Hepatocyte (in vitro differentiated cells): ENCODE results near the gene COL28A1. TPM values are rescaled to one million over a fixed set of nuclear protein-coding genes. Genes with fewer than 3 reads are reported as not detected.

Experiments
- DNase-seq: peaks from one replicate; pipeline ENCODE4 v3.0.0-alpha.2; 2016; ENCODE audit warnings: low spot score
- H2AFZ ChIP-seq: fragments of 200-600 bp; sonication (generic); 2 replicates; pipeline ENCODE4 v1.6.0; 2016; ENCODE audit warnings: antibody characterized with exemption, mild to moderate bottlenecking
- H3K27ac ChIP-seq: fragments of 200-600 bp; sonication (generic); 2 replicates; pipeline ENCODE4 v1.5.1; 2016; ENCODE audit warnings: mild to moderate bottlenecking
- H3K27me3 ChIP-seq: fragments of 200-600 bp; sonication (generic); 2 replicates; pipeline ENCODE4 v1.6.1; 2016
- H3K36me3 ChIP-seq: fragments of 200-600 bp; sonication (generic); replicated peaks from 2 replicates; pipeline ENCODE4 v1.5.1; 2016; ENCODE audit warnings: low read depth; ENCODE audit not compliant: insufficient read depth
- H3K4me1 ChIP-seq: fragments of 200-600 bp; sonication (generic); 2 replicates; pipeline ENCODE4 v1.5.1; 2016; ENCODE audit warnings: mild to moderate bottlenecking, moderate library complexity; ENCODE audit not compliant: insufficient read depth
- H3K4me2 ChIP-seq: fragments of 200-600 bp; sonication (generic); 2 replicates; pipeline ENCODE4 v1.6.0; 2016
- H3K4me3 ChIP-seq: fragments of 200-600 bp; sonication (generic); 2 replicates; pipeline ENCODE4 v1.5.1; 2016; ENCODE audit warnings: mild to moderate bottlenecking
- H3K79me2 ChIP-seq: fragments of 200-600 bp; sonication (generic); 2 replicates; pipeline ENCODE4 v1.6.0; 2017; ENCODE audit warnings: mild to moderate bottlenecking
- H3K9me2 ChIP-seq: fragments of 200-600 bp; sonication (generic); replicated peaks from 2 replicates; pipeline ENCODE4 v1.6.0; 2017; ENCODE audit warnings: mild to moderate bottlenecking; ENCODE audit not compliant: insufficient read depth
- H3K9me3 ChIP-seq: fragments of 200-600 bp; sonication (generic); 2 replicates; pipeline ENCODE4 v1.5.1; 2016; ENCODE audit warnings: low read depth, mild to moderate bottlenecking
- H4K20me1 ChIP-seq: fragments of 200-600 bp; sonication (generic); 2 replicates; pipeline ENCODE4 v1.6.0; 2016; ENCODE audit warnings: mild to moderate bottlenecking; ENCODE audit not compliant: insufficient read depth, poor library complexity, severe bottlenecking
- EZH2 ChIP-seq: fragments of 200-600 bp; sonication (generic); IDR thresholded peaks from 2 replicates; pipeline ENCODE4 v1.6.1; 2016; ENCODE audit warnings: antibody characterized with exemption, mild to moderate bottlenecking, borderline replicate concordance
- EZH2phosphoT487 ChIP-seq: fragments of 200-600 bp; sonication (generic); IDR thresholded peaks from one replicate; pipeline ENCODE4 v1.6.1; 2018; ENCODE audit warnings: antibody characterized with exemption, mild to moderate bottlenecking, low read depth, moderate library complexity; ENCODE audit not compliant: unreplicated experiment, severe bottlenecking
- WGBS: methylation state at CpG from one replicate; pipeline ENCODE4 v1.1.6; 2016; ENCODE audit warnings: low lambda C conversion rate; ENCODE audit errors: missing lambda C conversion rate; 5-methylcytosine and 5-hydroxymethylcytosine counted together
- polyA plus RNA-seq: library from polyadenylated mRNA; unstranded; fragments of >200 nt; fragmentation: Nextera tagmentation; extraction: Ambion mirVana; gene quantifications from 2 replicates; pipeline ENCODE4 v1.2.1, GENCODE V29; 2016
- total RNA-seq: library from RNA; depleted of rRNA; stranded (reverse); fragments of >200 nt; gene quantifications from 2 replicates; pipeline ENCODE4 v1.2.3, GENCODE V29; 2014
- TF ChIP-seq, protein P1 (sequence below): fragments of 200-600 bp; sonication (generic); IDR thresholded peaks from 2 replicates; pipeline ENCODE4 v1.5.1; 2016; ENCODE audit warnings: antibody characterized with exemption, mild to moderate bottlenecking; ENCODE audit not compliant: poor library complexity

Gene COL28A1
- total and polyA plus RNA-seq, 2 experiments from 2014 or later: 0.28 to 0.47 TPM

- Histone ChIP-seq H3K4me3 (no peak overlapping the region), H4K20me1 (no peaks in the 10 kb centered on the region), H2AFZ (no peak overlapping the region), H3K27ac (no peak overlapping the region), H3K79me2 (no peaks in the 10 kb centered on the region), H3K4me2 (no peak overlapping the region), H3K9me2 (no peaks in the 10 kb centered on the region), H3K27me3 (no peaks in the 10 kb centered on the region), H3K9me3 (no peaks in the 10 kb centered on the region), H3K36me3 (no peaks in the 10 kb centered on the region), H3K4me1 (peaks cover 13% of the 10 kb centered on the region)
- 88% methylated on average over 4 of the region's 4 CpGs for WGBS
- DNase-seq: no peak
- TF ChIP-seq EZH2 (no peak), EZH2phosphoT487 (no peak)
- TF ChIP-seq, protein P1, sequence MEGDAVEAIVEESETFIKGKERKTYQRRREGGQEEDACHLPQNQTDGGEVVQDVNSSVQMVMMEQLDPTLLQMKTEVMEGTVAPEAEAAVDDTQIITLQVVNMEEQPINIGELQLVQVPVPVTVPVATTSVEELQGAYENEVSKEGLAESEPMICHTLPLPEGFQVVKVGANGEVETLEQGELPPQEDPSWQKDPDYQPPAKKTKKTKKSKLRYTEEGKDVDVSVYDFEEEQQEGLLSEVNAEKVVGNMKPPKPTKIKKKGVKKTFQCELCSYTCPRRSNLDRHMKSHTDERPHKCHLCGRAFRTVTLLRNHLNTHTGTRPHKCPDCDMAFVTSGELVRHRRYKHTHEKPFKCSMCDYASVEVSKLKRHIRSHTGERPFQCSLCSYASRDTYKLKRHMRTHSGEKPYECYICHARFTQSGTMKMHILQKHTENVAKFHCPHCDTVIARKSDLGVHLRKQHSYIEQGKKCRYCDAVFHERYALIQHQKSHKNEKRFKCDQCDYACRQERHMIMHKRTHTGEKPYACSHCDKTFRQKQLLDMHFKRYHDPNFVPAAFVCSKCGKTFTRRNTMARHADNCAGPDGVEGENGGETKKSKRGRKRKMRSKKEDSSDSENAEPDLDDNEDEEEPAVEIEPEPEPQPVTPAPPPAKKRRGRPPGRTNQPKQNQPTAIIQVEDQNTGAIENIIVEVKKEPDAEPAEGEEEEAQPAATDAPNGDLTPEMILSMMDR: no peak
Observed at GRCh38 chr7:7317850-7318249, 217.8 kb downstream of the COL28A1 start.

GRCh38 chr7:7315851-7316250 is 219.8 kb downstream of the COL28A1 start:
- DNase-seq: no peak
- Histone ChIP-seq H3K36me3 (no peaks in the 10 kb centered on the region), H3K4me2 (no peak overlapping the region), H4K20me1 (no peaks in the 10 kb centered on the region), H3K9me3 (no peaks in the 10 kb centered on the region), H3K4me3 (no peak overlapping the region), H3K27me3 (no peaks in the 10 kb centered on the region), H2AFZ (no peak overlapping the region), H3K9me2 (no peaks in the 10 kb centered on the region), H3K79me2 (no peaks in the 10 kb centered on the region), H3K4me1 (no peaks in the 10 kb centered on the region), H3K27ac (no peak overlapping the region)
- TF ChIP-seq EZH2 (no peak), EZH2phosphoT487 (no peak)
- TF ChIP-seq, protein P1: no peak
- 78% methylated on average over 3 of the region's 3 CpGs for WGBS

DNA sequence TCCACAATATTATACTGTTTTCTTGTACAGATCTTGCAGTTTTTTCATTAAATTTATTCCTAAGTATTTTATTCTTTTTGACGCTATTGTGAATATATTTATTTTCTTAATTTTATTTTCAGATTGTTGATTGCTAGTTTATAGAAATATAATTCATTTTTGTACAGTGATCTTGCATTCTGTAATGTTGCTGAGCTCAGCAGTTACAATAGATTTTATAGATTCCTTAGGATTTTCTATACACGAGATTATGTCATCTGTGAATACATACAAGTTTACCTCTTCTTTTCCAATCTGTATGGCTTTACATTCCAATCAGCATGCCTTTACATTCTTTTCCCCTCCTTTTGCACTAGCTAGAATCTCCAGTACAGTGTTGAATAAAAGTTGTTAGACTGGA is 223.3 kb downstream of the COL28A1 start:
- Histone ChIP-seq H3K4me2 (no peak overlapping the region), H3K4me3 (no peak overlapping the region), H3K9me3 (no peaks in the 10 kb centered on the region), H3K79me2 (no peaks in the 10 kb centered on the region), H3K9me2 (no peaks in the 10 kb centered on the region), H3K36me3 (no peaks in the 10 kb centered on the region), H3K4me1 (no peaks in the 10 kb centered on the region), H2AFZ (no peak overlapping the region), H3K27me3 (no peaks in the 10 kb centered on the region), H4K20me1 (no peaks in the 10 kb centered on the region), H3K27ac (no peak overlapping the region)
- WGBS: 84% methylated on average over 2 of the region's 2 CpGs
- TF ChIP-seq, protein P1: no peak
- TF ChIP-seq EZH2 (no peak), EZH2phosphoT487 (no peak)
- no peak for DNase-seq

DNA sequence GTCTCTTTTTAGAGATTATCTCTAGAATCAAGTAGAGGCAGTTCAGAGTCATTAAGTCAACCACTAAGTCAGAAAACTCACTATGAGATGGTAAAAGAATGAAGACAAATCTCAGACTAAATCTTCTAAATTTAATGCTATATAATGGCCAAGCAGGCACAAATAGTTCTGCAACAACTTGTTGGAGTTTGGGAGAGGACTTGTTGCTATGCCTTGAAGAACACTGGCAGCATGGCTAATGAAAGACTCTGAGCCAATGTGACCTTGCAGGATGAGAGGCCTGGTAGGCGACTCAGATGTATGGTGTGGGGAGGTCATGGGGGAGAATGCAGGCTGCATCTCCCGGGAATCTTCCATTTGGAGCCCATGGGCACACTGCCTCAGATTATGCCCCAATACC is 224.7 kb downstream of the COL28A1 start:
- no peaks in the 10 kb centered on the region for H3K79me2 ChIP-seq
- H3K4me2 ChIP-seq: no peak overlapping the region
- H3K36me3 ChIP-seq: no peaks in the 10 kb centered on the region
- TF ChIP-seq EZH2: no peak
- TF ChIP-seq EZH2phosphoT487: no peak
- TF ChIP-seq, protein P1: no peak
- no peaks in the 10 kb centered on the region for H4K20me1 ChIP-seq
- H3K4me1 ChIP-seq: no peaks in the 10 kb centered on the region
- H3K4me3 ChIP-seq: no peak overlapping the region
- H2AFZ ChIP-seq: no peak overlapping the region
- no peaks in the 10 kb centered on the region for H3K9me2 ChIP-seq
- no peaks in the 10 kb centered on the region for H3K27me3 ChIP-seq
- no peak overlapping the region for H3K27ac ChIP-seq
- 98% methylated on average over 2 of the region's 2 CpGs for WGBS
- no peaks in the 10 kb centered on the region for H3K9me3 ChIP-seq
- DNase-seq: no peak
